Subcutaneous abdominal adipose tissue (tissue), 5 donors: Measurements from ENCODE around the gene NMNAT2.

Source experiments
- H3K27ac ChIP-seq: one replicate; pipeline ENCODE4 v1.7.0; 2013; ENCODE audit warnings: low read depth, mild to moderate bottlenecking, inconsistent platforms, low read length, moderate library complexity
- H3K27me3 ChIP-seq, 5 donors: one replicate each; pipeline ENCODE4 v1.7.0; 2013; ENCODE audit warnings: low read length in 5 of 5, inconsistent platforms in 1 of 5; ENCODE audit not compliant: control insufficient read depth in 5 of 5, insufficient read depth in 4 of 5
- H3K36me3 ChIP-seq, 5 donors: one replicate each; pipeline ENCODE4 v1.7.0; 2013; ENCODE audit warnings: low read length in 5 of 5; ENCODE audit not compliant: control insufficient read depth in 5 of 5, insufficient read depth in 5 of 5
- H3K4me1 ChIP-seq, 5 donors: one replicate each; pipeline ENCODE4 v1.7.0; 2013; ENCODE audit warnings: low read length in 5 of 5, mild to moderate bottlenecking in 3 of 5, moderate library complexity in 1 of 5; ENCODE audit not compliant: control insufficient read depth in 5 of 5, insufficient read depth in 5 of 5
- H3K4me3 ChIP-seq, 5 donors: one replicate each; pipeline ENCODE4 v1.7.0; 2013; ENCODE audit warnings: low read length in 5 of 5, low read depth in 1 of 5
- H3K9ac ChIP-seq, 5 donors: one replicate each; pipeline ENCODE4 v1.7.0; 2013; ENCODE audit warnings: low read length in 5 of 5, mild to moderate bottlenecking in 4 of 5, moderate library complexity in 3 of 5
- H3K9me3 ChIP-seq, 5 donors: one replicate each; pipeline ENCODE4 v1.7.0; 2013; ENCODE audit warnings: low read length in 5 of 5; ENCODE audit not compliant: control insufficient read depth in 5 of 5
- donor health status: healthy.
- donor health status: healthy.
- donor health status: healthy.
- donor health status: healthy.
- donor health status: healthy.

NMNAT2 gene

GRCh38 chr1:183284086-183284485 lies 134.1 kb downstream of the NMNAT2 start:
- no peaks in the 10 kb centered on the region for H3K27me3 ChIP-seq
- peaks cover 0 to 3% (median 0%) of the 10 kb centered on the region in 5 donors for H3K9me3 ChIP-seq
- H3K4me3 ChIP-seq = no peak overlapping the region
- H3K36me3 ChIP-seq = peaks cover 0 to 2% (median 0%) of the 10 kb centered on the region in 5 donors
- no peak overlapping the region for H3K9ac ChIP-seq
- H3K27ac ChIP-seq = no peak overlapping the region
- peaks cover 16 to 57% (median 41%) of the 10 kb centered on the region in 5 donors for H3K4me1 ChIP-seq

DNA sequence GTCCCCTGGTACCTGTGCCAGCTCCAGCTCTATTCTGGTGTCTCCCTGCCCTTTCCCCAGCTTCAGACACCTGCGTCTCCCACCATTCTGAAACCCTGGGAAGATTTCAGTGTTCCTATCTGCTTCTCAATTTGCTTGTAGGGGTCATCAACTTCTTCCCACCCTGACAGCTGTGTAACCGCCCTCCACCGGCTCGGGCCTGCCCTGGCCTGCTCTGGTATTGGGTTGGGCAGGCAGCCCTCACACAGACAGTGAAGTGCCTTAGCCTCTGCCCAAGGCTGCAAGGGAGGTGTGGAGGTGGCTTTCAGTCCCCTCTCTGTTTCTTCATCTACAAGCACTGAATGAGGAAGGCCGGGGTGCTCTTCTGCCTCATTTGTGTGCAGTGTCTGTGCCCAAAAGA lies 134.9 kb downstream of the NMNAT2 start:
- H3K9me3 ChIP-seq = no peaks in the 10 kb centered on the region
- no peak overlapping the region for H3K27ac ChIP-seq
- peaks cover 23 to 62% (median 49%) of the 10 kb centered on the region in 5 donors for H3K4me1 ChIP-seq
- no peak overlapping the region for H3K4me3 ChIP-seq
- no peaks in the 10 kb centered on the region for H3K36me3 ChIP-seq
- H3K27me3 ChIP-seq = no peaks in the 10 kb centered on the region
- no peak overlapping the region for H3K9ac ChIP-seq

GRCh38 chr1:183282101-183282855 lies 135.9 kb downstream of the NMNAT2 start:
- no peaks in the 10 kb centered on the region for H3K36me3 ChIP-seq
- peak overlapping the region; percentile 96 for H3K27ac ChIP-seq
- no peaks in the 10 kb centered on the region for H3K27me3 ChIP-seq
- peak overlapping the region in 2 of 5 donors; percentile 21 to 49 for H3K4me3 ChIP-seq
- peak overlapping the region in 2 of 5 donors; percentile 27 to 42 for H3K9ac ChIP-seq
- no peaks in the 10 kb centered on the region for H3K9me3 ChIP-seq
- H3K4me1 ChIP-seq = peaks cover 24 to 60% (median 51%) of the 10 kb centered on the region in 5 donors

DNA sequence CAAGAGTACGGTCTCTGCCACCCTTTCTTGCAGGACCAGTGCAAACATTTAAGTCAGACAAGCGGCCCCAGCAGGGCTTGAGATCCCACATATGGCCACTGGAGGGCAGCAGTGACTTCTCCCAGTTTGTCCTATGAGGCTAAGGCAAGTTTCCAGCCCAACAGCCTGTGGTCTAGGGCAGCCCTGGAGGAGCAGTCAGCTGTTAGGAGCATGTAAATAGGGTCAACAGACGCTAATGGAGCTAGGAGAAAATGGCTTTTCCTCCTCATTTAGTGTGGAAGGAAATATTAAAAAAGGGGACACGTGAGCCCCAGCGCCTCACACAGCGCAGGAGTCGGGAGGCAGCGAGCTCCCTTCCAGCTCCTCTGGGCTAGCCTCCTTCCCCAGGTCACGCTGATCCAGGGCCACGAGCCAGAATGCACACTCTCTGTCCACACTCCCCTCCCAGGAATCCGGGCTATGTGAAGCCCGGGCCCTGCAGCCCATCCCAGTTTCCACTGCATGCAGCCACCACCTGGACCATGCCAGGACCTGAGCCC lies 136.6 kb downstream of the NMNAT2 start:
- no peaks in the 10 kb centered on the region for H3K9me3 ChIP-seq
- H3K4me3 ChIP-seq = peak overlapping the region in 3 of 5 donors; percentile 21 to 49 (median 48)
- H3K4me1 ChIP-seq = peaks cover 21 to 55% (median 48%) of the 10 kb centered on the region in 5 donors
- H3K27me3 ChIP-seq = no peaks in the 10 kb centered on the region
- H3K27ac ChIP-seq = peak overlapping the region; percentile 96
- H3K9ac ChIP-seq = peak overlapping the region in 2 of 5 donors; percentile 27 to 42
- H3K36me3 ChIP-seq = no peaks in the 10 kb centered on the region

- H3K9ac ChIP-seq = peak overlapping the region in 1 of 5 donors; percentile 7
- H3K4me1 ChIP-seq = peaks cover 23 to 60% (median 53%) of the 10 kb centered on the region in 5 donors
- peak overlapping the region; percentile 96 for H3K27ac ChIP-seq
- H3K27me3 ChIP-seq = no peaks in the 10 kb centered on the region
- no peak overlapping the region for H3K4me3 ChIP-seq
- H3K9me3 ChIP-seq = no peaks in the 10 kb centered on the region
- H3K36me3 ChIP-seq = no peaks in the 10 kb centered on the region
Measured at GRCh38 chr1:183281039-183281438, 137.1 kb downstream of the NMNAT2 start.

GRCh38 chr1:183279835-183280234 lies 138.3 kb downstream of the NMNAT2 start:
- Histone ChIP-seq H3K27me3 (no peaks in the 10 kb centered on the region), H3K27ac (peak overlapping the region; percentile 96), H3K4me3 (peak overlapping the region in 1 of 5 donors; percentile 29), H3K9ac (peak overlapping the region in 4 of 5 donors; percentile 14 to 71 (median 54)), H3K36me3 (no peaks in the 10 kb centered on the region), H3K4me1 (peaks cover 23 to 60% (median 53%) of the 10 kb centered on the region in 5 donors), H3K9me3 (no peaks in the 10 kb centered on the region)

- H3K9ac ChIP-seq = peak overlapping the region; percentile 14 to 71 (median 63)
- H3K36me3 ChIP-seq = no peaks in the 10 kb centered on the region
- H3K9me3 ChIP-seq = no peaks in the 10 kb centered on the region
- H3K27ac ChIP-seq = peak overlapping the region; percentile 96
- H3K4me3 ChIP-seq = peak overlapping the region in 1 of 5 donors; percentile 16
- H3K27me3 ChIP-seq = no peaks in the 10 kb centered on the region
- H3K4me1 ChIP-seq = peaks cover 23 to 62% (median 54%) of the 10 kb centered on the region in 5 donors
Measured at GRCh38 chr1:183278739-183279591, 139.2 kb downstream of the NMNAT2 start.

DNA sequence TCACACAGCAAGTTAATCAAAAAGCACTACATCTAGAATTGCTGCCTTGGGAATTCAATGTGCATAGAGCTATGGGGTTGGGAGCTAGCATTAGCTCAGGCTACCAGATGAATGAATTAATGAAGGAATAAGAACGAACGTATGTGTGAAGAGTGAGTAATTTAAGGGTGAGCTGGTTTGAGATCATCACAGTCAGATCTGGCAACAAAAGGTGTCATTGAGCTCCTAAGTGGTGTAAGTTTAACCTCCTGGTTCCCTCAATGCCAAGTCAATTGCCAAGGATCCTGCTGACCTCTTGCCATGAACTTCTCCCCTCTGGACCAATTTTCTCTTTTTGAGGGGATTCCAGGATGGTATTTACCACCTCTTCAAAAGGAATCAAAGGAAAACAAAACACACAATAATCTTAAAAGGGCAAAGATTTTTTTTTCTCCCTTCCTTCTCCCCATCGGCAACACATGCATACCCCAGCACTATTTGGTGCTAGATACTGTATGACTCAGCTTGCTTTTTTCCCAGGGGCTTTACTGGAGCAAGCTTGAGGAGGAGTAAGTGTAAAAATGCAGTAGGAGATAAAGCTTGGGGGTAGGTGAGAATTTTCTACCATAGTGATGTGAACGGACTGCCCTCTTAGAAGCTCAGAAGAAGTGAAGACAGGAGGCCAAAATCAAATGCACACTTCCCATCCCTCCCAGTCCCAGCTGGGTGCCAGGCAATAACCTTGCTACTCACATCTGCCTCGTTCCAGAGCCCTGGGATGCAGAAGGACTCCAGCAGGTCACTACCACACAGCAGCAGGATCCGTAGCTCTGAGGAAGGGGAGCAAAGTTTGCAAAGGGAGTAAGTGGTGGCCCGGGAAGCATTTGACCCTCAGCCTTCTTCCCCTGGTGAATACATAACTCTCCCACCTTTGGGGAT lies 140.1 kb downstream of the NMNAT2 start:
- Histone ChIP-seq H3K36me3 (no peaks in the 10 kb centered on the region), H3K9me3 (no peaks in the 10 kb centered on the region), H3K27me3 (no peaks in the 10 kb centered on the region), H3K27ac (peak overlapping the region; percentile 96), H3K4me1 (peaks cover 19 to 64% (median 52%) of the 10 kb centered on the region in 5 donors), H3K9ac (peak overlapping the region in 1 of 5 donors; percentile 71), H3K4me3 (no peak overlapping the region)

DNA sequence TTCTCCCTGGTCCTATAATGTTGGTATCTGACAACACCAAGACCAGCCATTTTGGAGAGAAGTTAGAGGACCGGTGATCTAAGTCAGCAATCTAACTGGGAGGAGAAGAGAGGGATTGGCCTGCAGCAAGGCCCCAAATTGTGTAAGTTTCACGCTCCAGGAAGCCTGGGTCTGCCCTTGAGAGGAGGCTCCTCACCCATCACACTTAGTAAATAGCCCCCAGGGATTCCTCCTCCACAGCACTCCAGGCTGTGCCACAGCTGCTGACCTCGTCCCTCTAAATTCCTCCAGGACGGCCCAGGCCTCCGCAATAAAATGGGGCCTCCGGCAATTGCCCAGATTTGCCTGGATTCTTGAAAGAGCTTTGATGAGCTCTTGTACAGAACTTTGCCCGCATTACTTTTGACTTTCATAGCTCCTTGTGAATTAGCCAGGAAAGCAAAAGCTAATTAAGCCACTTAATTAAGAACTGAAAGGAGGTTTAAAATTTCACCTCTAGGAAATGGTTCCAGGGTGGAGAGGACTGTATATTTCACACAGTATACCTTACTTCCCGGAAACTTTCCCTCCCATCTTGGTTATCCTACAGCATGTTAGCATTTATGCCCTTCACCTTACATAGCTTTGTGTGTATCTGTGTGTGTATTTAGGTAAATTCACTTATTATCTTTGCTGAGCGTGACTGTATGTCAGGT lies 141.6 kb downstream of the NMNAT2 start:
- Histone ChIP-seq H3K4me3 (no peak overlapping the region), H3K36me3 (no peaks in the 10 kb centered on the region), H3K27ac (peak overlapping the region; percentile 79), H3K4me1 (peaks cover 16 to 58% (median 47%) of the 10 kb centered on the region in 5 donors), H3K27me3 (no peaks in the 10 kb centered on the region), H3K9ac (no peak overlapping the region), H3K9me3 (no peaks in the 10 kb centered on the region)
